Activated naive CD8-positive, alpha-beta T cell (primary cell): ENCODE results near the gene EXOSC7.

Experiments
- H3K27ac Mint-ChIP-seq: one replicate; pipeline ENCODE4 v1.8.0; 2021; ENCODE audit warnings: mixed read lengths
- H3K27me3 Mint-ChIP-seq: one replicate; pipeline ENCODE4 v1.8.0; 2021; ENCODE audit warnings: mixed read lengths
- H3K36me3 Mint-ChIP-seq: one replicate; pipeline ENCODE4 v1.8.0; 2021; ENCODE audit warnings: mixed read lengths
- H3K4me1 Mint-ChIP-seq: one replicate; pipeline ENCODE4 v1.8.0; 2021; ENCODE audit warnings: low read depth, mixed read lengths
- H3K4me3 Mint-ChIP-seq: one replicate; pipeline ENCODE4 v1.8.0; 2021; ENCODE audit warnings: mild to moderate bottlenecking, mixed read lengths
- H3K9me3 Mint-ChIP-seq: one replicate; pipeline ENCODE4 v1.8.0; 2021; ENCODE audit warnings: low read depth, mixed read lengths

Gene EXOSC7

GRCh38 chr3:44993471-44994205, 17.6 kb downstream of the EXOSC7 start:
- Mint-ChIP-seq H3K4me3 (no peak overlapping the region), H3K27me3 (no peaks in the 10 kb centered on the region), H3K4me1 (peaks cover 65% of the 10 kb centered on the region), H3K9me3 (no peaks in the 10 kb centered on the region), H3K27ac (no peak overlapping the region), H3K36me3 (peaks cover 10% of the 10 kb centered on the region)

GRCh38 chr3:44995142-44995770, 19.2 kb downstream of the EXOSC7 start:
- Mint-ChIP-seq H3K4me1 (peaks cover 50% of the 10 kb centered on the region), H3K4me3 (no peak overlapping the region), H3K9me3 (no peaks in the 10 kb centered on the region), H3K27me3 (no peaks in the 10 kb centered on the region), H3K27ac (peak overlapping the region; percentile 67), H3K36me3 (peaks cover 5% of the 10 kb centered on the region)

GRCh38 chr3:44996556-44996969, 20.5 kb downstream of the EXOSC7 start:
- no peaks in the 10 kb centered on the region for H3K9me3 Mint-ChIP-seq
- peaks cover 37% of the 10 kb centered on the region for H3K4me1 Mint-ChIP-seq
- no peaks in the 10 kb centered on the region for H3K27me3 Mint-ChIP-seq
- peak overlapping the region; percentile 67 for H3K27ac Mint-ChIP-seq
- no peak overlapping the region for H3K4me3 Mint-ChIP-seq
- H3K36me3 Mint-ChIP-seq = peaks cover 6% of the 10 kb centered on the region

GRCh38 chr3:44999782-45000181, 23.7 kb downstream of the EXOSC7 start:
- no peak overlapping the region for H3K4me3 Mint-ChIP-seq
- H3K4me1 Mint-ChIP-seq = peaks cover 34% of the 10 kb centered on the region
- H3K27me3 Mint-ChIP-seq = no peaks in the 10 kb centered on the region
- peaks cover 11% of the 10 kb centered on the region for H3K36me3 Mint-ChIP-seq
- H3K9me3 Mint-ChIP-seq = no peaks in the 10 kb centered on the region
- H3K27ac Mint-ChIP-seq = no peak overlapping the region

DNA sequence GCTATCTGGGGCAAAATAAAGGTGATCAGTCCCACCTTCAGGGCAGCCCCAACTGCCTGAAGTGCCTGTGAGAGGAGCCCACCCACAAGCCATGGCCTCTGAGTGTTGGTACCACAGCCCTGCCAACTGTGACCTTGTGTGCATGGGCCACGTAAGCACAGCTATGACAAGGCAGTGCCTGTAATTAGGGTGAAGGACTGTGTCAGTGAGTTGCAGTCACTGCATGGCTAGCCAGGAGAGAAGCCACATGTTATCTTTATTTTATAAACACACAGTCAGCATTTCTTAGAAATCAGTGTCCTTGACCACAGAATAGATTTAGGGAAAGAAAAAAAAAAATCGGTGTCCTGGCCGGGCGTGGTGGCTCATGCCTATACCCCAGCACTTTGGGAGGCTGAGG, 24.8 kb downstream of the EXOSC7 start:
- H3K4me1 Mint-ChIP-seq = peaks cover 39% of the 10 kb centered on the region
- no peaks in the 10 kb centered on the region for H3K27me3 Mint-ChIP-seq
- H3K36me3 Mint-ChIP-seq = peaks cover 22% of the 10 kb centered on the region
- H3K27ac Mint-ChIP-seq = no peak overlapping the region
- H3K4me3 Mint-ChIP-seq = no peak overlapping the region
- H3K9me3 Mint-ChIP-seq = no peaks in the 10 kb centered on the region

GRCh38 chr3:45001738-45002137, 25.7 kb downstream of the EXOSC7 start:
- Mint-ChIP-seq H3K4me1 (peaks cover 31% of the 10 kb centered on the region), H3K36me3 (peaks cover 22% of the 10 kb centered on the region), H3K4me3 (no peak overlapping the region), H3K27me3 (no peaks in the 10 kb centered on the region), H3K27ac (peak overlapping the region; percentile 16), H3K9me3 (no peaks in the 10 kb centered on the region)

DNA sequence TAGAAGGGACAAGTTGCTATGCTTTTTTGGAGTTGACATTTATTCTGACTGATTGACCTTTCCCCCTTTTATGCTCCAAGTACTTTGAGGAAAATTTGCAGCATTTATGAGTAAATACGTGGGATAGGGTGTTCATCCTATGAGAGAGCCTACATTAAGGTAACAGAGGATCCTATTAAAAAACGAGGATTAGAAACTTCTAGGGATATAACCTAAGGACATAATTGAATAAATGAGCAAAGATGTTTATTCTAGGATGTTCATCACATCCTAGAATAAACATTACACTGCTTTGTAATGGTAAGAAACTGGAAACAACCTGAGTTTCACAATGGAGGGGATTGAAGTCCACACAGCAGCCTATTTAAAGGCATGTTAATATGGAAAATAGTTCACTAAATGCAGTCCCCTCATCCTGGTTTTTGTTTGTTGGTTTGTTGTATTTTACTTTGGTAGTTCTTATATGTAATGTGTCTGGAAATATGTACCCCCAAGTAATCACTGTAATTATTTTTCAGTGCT, 26.2 kb downstream of the EXOSC7 start:
- H3K36me3 Mint-ChIP-seq = peaks cover 26% of the 10 kb centered on the region
- no peaks in the 10 kb centered on the region for H3K27me3 Mint-ChIP-seq
- H3K4me1 Mint-ChIP-seq = peaks cover 31% of the 10 kb centered on the region
- H3K9me3 Mint-ChIP-seq = no peaks in the 10 kb centered on the region
- H3K27ac Mint-ChIP-seq = peak overlapping the region; percentile 36
- H3K4me3 Mint-ChIP-seq = no peak overlapping the region

DNA sequence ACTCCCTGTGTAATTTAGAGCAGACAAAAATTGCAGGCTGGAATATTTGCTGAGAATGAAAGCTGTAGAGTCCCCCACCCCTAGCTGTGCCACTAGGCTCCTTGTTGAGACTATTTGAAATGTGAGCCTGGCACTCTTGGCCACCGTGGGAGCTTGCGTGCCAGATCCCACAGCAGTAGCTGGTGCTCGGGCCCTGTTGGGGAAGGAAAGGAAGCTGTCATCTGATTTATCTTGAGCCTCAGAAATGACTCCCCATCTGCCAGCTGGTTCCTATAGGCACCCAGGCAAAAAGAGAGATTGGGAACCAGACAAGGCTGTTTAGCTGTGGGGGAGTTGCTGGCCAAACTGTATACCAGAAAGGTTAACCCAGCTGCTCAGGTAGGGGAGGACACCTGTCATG, 26.7 kb downstream of the EXOSC7 start:
- Mint-ChIP-seq H3K4me1 (peaks cover 33% of the 10 kb centered on the region), H3K9me3 (no peaks in the 10 kb centered on the region), H3K36me3 (peaks cover 26% of the 10 kb centered on the region), H3K4me3 (no peak overlapping the region), H3K27ac (peak overlapping the region; percentile 36), H3K27me3 (no peaks in the 10 kb centered on the region)

- Mint-ChIP-seq H3K27me3 (no peaks in the 10 kb centered on the region), H3K4me3 (no peak overlapping the region), H3K9me3 (no peaks in the 10 kb centered on the region), H3K36me3 (peaks cover 29% of the 10 kb centered on the region), H3K4me1 (peaks cover 37% of the 10 kb centered on the region), H3K27ac (peak overlapping the region; percentile 52)
Measured at GRCh38 chr3:45003406-45003805, 27.4 kb downstream of the EXOSC7 start.

GRCh38 chr3:45003859-45004258, 27.8 kb downstream of the EXOSC7 start:
- no peaks in the 10 kb centered on the region for H3K9me3 Mint-ChIP-seq
- H3K4me3 Mint-ChIP-seq = no peak overlapping the region
- peaks cover 29% of the 10 kb centered on the region for H3K36me3 Mint-ChIP-seq
- H3K4me1 Mint-ChIP-seq = peaks cover 37% of the 10 kb centered on the region
- no peaks in the 10 kb centered on the region for H3K27me3 Mint-ChIP-seq
- peak overlapping the region; percentile 7 for H3K27ac Mint-ChIP-seq

DNA sequence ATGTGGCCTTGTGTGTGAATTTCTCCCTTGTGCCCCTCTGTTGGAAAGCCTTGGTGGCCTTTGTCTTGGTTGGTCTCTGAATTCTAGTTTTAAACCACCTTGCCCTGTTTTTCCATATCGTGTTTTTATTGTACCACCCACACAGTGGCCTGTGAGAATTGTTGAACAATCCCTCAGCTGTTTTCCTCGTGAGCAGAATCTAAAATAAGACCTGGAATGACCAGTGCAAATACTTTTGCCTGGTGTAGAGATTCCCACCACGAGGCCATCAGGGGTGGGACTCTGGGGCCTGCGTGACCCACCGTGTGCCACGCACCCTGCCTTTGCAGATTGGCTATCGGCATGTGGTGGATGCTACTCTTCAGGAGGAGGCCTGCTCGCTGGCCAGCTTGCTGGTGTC, 31.0 kb downstream of the EXOSC7 start:
- H3K27me3 Mint-ChIP-seq = no peaks in the 10 kb centered on the region
- peaks cover 37% of the 10 kb centered on the region for H3K4me1 Mint-ChIP-seq
- peaks cover 30% of the 10 kb centered on the region for H3K36me3 Mint-ChIP-seq
- H3K4me3 Mint-ChIP-seq = no peak overlapping the region
- peak overlapping the region; percentile 68 for H3K27ac Mint-ChIP-seq
- no peaks in the 10 kb centered on the region for H3K9me3 Mint-ChIP-seq

- H3K36me3 Mint-ChIP-seq = peaks cover 36% of the 10 kb centered on the region
Measured at GRCh38 chr3:45008117-45008516, 32.1 kb downstream of the EXOSC7 start.

DNA sequence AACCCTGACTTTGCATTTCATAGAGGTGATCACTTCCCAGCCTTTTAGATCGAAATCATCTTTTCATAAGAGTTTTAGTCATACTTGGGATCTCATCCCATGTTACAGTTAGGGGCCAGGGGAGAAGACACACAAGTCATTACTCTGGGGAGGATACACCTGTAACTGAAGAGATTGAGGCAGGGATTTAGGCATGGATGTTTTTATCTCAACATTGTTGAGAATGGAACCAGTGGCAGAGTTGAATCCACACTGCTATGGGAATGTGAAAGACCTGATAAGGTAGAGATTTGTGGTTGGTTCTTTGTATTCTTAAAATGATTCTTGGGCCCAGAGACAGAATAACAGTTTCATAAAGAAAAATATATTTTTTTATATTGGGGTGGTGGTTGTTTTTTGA, 33.8 kb downstream of the EXOSC7 start:
- Mint-ChIP-seq H3K36me3 (peaks cover 25% of the 10 kb centered on the region), H3K4me3 (no peak overlapping the region), H3K9me3 (no peaks in the 10 kb centered on the region)

More at GRCh38 chr3:45008117-45008516, 32.1 kb downstream of the EXOSC7 start:
- peaks cover 31% of the 10 kb centered on the region for H3K4me1 Mint-ChIP-seq
- H3K27me3 Mint-ChIP-seq = no peaks in the 10 kb centered on the region
- H3K4me3 Mint-ChIP-seq = no peak overlapping the region
- no peak overlapping the region for H3K27ac Mint-ChIP-seq
- H3K9me3 Mint-ChIP-seq = no peaks in the 10 kb centered on the region

GRCh38 chr3:45010811-45011333, 34.8 kb downstream of the EXOSC7 start:
- Mint-ChIP-seq H3K27me3 (no peaks in the 10 kb centered on the region), H3K4me1 (peaks cover 11% of the 10 kb centered on the region), H3K27ac (no peak overlapping the region), H3K9me3 (no peaks in the 10 kb centered on the region), H3K36me3 (peaks cover 15% of the 10 kb centered on the region), H3K4me3 (no peak overlapping the region)

More for the DNA sequence above, 33.8 kb downstream of the EXOSC7 start:
- H3K27me3 Mint-ChIP-seq = no peaks in the 10 kb centered on the region
- H3K27ac Mint-ChIP-seq = no peak overlapping the region
- peaks cover 21% of the 10 kb centered on the region for H3K4me1 Mint-ChIP-seq

GRCh38 chr3:45011756-45012508, 35.9 kb downstream of the EXOSC7 start:
- no peak overlapping the region for H3K4me3 Mint-ChIP-seq
- no peaks in the 10 kb centered on the region for H3K27me3 Mint-ChIP-seq
- no peak overlapping the region for H3K27ac Mint-ChIP-seq
- peaks cover 17% of the 10 kb centered on the region for H3K36me3 Mint-ChIP-seq
- H3K4me1 Mint-ChIP-seq = peaks cover 9% of the 10 kb centered on the region
- H3K9me3 Mint-ChIP-seq = no peaks in the 10 kb centered on the region
